Stimulated activated CD4-positive, alpha-beta T cell treated with anti-CD3 and anti-CD28 coated beads, Interleukin-2, amount 100 ng/mL, for 24 hours (primary cell): Measurements from ENCODE around the gene CENPC.
"Not testable (repeated sequence)": the region's sequence is repeated elsewhere in the genome, so short reads cannot be mapped to it uniquely, and the experiment has no call there.

Source experiments
- DNase-seq, 2 donors: peaks; one replicate each; pipeline ENCODE4 v3.0.0-alpha.2; 2020

Gene CENPC, protein sequence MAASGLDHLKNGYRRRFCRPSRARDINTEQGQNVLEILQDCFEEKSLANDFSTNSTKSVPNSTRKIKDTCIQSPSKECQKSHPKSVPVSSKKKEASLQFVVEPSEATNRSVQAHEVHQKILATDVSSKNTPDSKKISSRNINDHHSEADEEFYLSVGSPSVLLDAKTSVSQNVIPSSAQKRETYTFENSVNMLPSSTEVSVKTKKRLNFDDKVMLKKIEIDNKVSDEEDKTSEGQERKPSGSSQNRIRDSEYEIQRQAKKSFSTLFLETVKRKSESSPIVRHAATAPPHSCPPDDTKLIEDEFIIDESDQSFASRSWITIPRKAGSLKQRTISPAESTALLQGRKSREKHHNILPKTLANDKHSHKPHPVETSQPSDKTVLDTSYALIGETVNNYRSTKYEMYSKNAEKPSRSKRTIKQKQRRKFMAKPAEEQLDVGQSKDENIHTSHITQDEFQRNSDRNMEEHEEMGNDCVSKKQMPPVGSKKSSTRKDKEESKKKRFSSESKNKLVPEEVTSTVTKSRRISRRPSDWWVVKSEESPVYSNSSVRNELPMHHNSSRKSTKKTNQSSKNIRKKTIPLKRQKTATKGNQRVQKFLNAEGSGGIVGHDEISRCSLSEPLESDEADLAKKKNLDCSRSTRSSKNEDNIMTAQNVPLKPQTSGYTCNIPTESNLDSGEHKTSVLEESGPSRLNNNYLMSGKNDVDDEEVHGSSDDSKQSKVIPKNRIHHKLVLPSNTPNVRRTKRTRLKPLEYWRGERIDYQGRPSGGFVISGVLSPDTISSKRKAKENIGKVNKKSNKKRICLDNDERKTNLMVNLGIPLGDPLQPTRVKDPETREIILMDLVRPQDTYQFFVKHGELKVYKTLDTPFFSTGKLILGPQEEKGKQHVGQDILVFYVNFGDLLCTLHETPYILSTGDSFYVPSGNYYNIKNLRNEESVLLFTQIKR

DNA sequence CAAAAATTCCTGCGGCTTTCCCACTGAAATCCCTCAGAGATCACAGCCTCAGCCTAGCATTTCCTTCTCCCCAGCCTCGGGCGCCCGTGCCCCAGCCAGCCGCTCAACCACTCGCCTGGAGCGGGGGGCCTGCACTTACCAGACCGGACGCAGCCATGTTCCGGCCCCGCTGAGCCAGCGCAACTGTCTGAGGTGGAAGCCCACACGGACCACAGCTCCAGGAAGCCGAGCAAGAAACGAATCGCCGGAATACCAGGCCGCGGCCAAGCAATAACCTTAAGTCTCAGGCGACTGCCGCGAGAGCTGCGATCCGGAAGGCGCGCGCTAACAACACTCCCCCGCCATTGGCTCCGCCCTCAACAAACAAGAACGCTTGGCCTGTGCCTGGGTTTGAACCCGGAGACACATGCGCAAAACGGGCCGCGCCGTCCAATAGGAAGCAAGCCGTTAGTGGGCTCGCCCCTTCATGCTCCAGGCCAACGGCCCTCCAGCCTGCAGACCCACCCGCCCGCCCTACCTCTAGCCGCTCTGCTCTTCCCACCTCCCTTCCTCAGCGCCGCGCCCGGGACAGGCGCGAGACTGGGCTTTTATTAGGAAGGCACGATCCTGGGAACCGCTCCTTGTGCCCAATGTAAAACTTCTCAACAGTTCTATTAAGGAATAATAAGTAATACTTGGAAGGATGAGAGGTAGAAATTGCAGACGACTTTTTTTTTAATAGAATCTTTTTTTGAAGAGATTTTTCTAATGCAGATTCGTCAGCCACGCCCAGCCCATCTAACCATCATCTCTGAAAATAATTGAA lies at the start of gene CENPC:
Gene CENPC (minus strand): TSS at position 305 of the 805 bp plus-strand sequence. CDS start 148 bp downstream, at position 157.
- DNase-seq: peak; percentile 94

- DNase-seq: no peak
Observed at GRCh38 chr4:67593741-67594175, 48.5 kb upstream of the CENPC start.

- no peak for DNase-seq
Observed at GRCh38 chr4:67587156-67587555, 41.9 kb upstream of the CENPC start.

DNA sequence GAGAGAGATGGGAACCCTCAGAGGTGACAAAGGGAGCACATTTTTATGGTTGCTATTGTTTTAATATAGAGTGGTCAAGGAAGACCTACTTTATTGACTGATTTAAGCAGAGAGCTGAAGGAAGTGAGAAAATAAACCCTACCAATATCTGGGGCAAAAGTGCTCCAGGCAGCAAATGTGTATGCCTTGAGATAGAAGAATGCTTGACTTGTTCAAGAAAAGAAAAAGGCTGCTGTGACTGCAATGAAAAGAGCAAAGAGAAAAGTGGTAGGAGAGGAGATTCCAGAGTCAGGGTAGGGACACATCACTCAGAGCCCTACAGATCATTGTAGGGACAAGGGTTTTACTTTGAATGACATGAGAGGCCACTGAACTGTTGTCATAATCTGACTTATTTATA lies 39.2 kb upstream of the CENPC start:
- no peak for DNase-seq

DNA sequence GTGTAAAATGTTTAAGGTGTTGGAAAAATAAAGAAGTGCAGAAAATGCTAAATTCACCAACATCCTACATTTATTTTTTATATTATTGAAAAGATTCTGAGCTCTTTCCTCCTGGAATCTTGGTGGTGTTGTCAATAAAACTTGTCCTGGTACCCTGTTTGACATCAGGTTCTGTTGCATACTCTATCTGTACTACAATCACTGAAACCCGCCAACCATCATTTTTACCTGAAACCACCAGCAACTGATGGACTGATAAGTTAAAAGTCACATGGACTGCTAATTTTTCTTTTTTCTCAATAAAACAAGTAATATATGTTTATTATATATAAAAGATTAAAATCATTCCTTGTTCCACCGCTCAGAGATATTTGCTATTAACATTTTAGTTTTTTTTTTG lies 36.6 kb upstream of the CENPC start:
- DNase-seq: no peak

DNA sequence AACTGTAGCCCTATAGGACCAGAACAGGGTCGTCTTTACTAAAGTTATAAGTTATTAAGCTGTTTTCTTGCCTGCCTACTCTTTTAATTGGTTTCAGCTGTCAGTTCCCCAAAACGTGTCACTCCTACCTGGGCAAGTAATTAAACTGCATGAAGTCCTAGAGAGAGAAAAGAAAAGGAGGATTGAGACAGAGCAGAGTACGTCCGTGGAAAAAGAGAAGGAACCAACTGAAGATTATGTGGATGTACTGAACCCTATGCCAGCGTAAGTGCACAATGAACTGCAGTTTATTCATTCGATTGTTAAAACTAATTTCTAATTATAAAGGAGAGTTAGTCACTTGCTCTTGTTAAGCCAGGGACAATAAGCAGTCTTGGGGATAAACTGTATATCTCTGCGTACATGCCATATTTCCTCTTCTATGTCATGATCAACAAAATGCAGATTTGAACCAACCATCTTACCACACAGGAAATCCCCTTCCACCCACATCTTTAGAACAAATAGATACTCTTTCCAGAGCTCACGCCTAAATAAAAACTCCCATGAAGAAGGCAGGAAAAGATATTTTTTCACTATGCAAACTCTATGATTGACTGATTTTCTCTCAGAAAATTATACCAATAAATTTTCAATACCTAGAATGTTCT lies 36.0 kb upstream of the CENPC start:
- DNase-seq: no peak

GRCh38 chr4:67580577-67580976 lies 35.3 kb upstream of the CENPC start:
- no peak for DNase-seq

DNA sequence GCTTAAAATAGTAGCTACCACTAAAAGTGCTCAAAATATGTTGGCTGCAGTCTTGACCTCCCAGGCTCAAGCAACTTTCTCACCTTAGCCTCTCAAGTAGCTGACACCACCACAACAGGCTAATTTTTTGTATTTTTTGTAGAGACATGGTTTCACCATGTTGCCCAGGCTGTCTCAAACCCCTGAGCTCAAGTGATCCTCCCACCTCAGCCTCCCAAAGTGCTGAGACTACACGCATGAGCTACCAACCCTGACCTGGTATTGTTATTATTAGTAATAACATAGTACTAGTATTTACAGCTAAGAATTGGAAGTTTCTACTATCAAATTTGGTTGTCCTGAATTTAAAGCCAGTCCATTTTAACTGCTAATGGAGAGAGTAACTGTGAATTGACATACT lies 31.2 kb upstream of the CENPC start:
- no peak for DNase-seq

- DNase-seq: no peak
Observed at GRCh38 chr4:67576059-67576466, 30.8 kb upstream of the CENPC start.

DNA sequence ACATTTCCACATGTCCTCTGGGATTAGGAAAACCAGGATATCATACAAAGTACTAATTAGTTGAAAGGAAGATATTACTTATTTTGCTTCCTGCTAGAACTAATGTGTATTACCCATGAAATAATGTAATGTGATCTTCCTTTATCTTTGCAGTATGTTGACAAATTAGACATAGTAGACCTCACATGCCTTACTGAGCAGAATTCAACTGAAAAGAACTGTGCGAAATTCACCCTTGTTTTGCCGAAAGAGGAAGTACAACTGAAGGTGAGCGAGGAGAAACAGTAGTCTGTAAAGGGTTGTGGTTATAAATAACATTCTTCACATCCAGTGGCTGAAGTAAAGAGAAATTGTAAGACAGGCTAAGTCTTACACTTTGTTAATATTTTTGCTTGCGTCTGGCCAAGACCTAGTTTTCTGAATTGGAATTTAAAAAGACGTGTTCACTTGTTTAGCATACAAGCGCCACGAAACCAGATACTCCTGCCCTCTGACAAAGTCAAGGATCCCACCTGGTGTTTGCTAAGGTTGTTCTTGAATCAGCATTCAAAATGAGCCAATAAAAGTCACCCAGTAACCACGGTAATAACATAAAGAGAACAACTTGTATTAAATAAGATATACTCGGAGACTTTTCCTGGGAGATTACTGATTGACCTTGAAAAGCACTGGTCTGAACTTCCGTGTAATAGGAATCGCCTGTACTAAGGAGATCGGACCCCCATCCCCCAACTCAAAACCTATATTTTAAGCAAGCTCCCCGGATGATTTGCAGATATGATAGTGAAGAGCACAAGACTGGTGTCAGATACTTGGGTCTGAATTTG lies 30.1 kb upstream of the CENPC start:
- DNase-seq: no peak

GRCh38 chr4:67573193-67573592 lies 27.9 kb upstream of the CENPC start:
- no peak for DNase-seq

DNA sequence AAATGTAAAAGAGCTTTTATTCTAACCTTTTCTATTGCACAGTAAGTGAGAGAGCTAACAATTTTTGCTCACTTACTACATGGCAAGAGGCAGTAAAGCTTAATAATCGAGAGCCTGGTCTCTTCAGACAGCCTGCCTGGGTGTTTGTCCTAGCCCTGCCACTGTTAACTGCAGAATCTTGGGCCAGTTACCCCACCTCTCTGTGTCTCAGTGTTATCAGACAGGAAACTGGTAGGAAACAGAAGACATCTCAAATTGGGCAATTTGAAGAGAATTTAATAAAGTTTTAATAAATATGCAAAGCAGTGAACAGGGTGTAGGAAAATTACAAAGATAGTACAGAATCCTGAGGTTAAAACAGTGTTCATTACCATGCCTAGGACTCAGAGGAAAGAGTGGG lies 26.7 kb upstream of the CENPC start:
- no peak for DNase-seq

GRCh38 chr4:67570537-67570936 lies 25.2 kb upstream of the CENPC start:
- no peak for DNase-seq

DNA sequence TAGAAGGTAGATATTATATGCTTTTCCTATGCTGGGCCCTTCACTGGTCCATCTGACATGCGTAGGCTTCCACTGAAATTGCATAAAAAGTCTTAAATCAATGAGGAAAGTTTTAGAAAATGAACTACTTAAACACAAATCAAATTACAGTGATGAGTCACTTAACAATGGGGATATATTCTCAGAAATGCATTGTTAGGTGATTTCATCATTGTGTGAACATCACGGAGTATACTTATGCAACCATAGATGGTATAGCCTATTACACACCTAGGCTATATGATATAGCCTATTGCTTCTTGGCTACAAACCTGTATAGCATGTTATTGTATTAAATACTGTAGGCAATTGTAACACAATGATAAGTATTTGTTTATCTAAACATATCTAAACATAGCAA lies 23.5 kb upstream of the CENPC start:
- no peak for DNase-seq

GRCh38 chr4:67566335-67566734 lies 21.0 kb upstream of the CENPC start:
- DNase-seq: no peak

GRCh38 chr4:67565284-67565683 lies 20.0 kb upstream of the CENPC start:
- DNase-seq: no peak

DNA sequence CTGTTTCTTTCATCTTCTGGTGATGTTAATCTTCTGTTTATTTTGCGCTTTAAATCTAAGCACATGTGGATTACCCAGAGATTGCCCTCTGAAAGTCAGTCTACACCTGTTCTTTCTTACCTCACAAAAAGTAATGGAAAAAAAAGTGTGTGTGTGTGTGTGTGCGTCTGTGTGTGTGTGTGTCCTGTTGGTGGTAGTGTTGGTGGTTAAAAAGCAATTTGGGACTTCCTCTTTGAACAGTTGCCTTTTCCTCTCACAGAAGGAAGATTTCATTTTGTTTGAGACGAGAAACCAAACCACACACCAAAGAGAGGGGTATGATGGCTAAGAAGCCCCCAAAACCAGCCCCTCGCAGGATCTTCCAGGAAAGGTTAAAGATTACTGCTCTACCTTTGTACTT lies 13.2 kb upstream of the CENPC start, which contains the start of gene STAP1:
Gene STAP1 (plus strand): TSS at position 235 of the 400 bp plus-strand sequence. CDS start 83 bp downstream, at position 318.
- DNase-seq: no peak

DNA sequence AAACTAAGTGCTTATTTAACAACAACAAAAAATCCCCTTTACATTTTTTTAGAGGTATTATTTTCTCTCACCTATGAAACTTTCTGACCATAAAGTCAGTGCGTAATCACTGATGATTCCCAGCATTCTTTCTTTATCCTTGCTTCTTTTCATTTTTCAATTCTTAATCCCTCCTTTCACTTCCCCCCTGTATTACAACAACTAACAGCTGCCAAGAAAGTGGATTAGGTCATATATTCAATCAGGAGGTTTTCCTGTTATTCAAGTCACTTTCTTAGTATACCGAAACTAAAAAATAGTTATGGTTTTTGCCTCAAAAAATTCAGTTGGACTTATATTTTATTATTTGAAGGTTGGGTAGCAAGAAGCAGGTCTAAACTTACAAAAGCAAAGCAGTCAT lies 11.1 kb upstream of the CENPC start:
- DNase-seq: no peak

DNA sequence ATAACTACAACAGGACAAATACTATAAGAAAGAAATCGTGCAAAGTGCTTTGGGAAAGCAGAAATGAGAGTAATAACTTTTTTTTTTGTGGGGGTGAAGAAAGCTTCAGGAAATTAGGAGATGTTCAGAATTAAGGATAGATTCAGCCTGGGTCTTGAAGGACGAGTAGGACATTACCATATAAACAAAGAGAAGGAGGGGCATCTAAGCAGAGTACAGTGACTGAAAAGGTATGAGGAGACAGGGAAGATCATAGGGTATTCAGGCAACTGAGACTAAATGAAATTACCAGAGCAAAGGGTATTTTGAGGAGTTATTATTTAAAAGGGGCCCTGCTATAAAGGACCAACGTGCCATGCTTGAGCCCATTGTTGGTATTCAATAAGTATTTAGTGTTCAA lies 10.1 kb upstream of the CENPC start:
- DNase-seq: no peak

DNA sequence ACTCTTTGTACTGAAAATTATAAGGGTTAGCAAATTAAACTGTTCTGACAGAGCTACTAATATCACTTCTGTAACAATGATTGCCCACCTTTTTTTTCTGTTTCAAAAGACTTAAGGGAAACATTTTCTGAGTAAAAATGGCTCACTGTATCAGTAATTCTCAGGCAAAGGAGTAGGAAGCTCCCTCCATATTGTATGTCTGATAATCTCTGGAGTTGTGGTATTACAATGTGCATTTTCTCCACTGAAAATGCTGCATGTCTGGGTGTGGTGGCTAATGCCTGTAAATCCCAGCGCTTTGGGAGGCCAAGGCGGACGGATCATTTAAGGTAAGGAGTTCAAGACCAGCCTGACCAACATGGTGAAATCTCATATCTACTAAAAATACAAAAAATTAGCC lies 8.8 kb upstream of the CENPC start:
- no peak for DNase-seq

DNA sequence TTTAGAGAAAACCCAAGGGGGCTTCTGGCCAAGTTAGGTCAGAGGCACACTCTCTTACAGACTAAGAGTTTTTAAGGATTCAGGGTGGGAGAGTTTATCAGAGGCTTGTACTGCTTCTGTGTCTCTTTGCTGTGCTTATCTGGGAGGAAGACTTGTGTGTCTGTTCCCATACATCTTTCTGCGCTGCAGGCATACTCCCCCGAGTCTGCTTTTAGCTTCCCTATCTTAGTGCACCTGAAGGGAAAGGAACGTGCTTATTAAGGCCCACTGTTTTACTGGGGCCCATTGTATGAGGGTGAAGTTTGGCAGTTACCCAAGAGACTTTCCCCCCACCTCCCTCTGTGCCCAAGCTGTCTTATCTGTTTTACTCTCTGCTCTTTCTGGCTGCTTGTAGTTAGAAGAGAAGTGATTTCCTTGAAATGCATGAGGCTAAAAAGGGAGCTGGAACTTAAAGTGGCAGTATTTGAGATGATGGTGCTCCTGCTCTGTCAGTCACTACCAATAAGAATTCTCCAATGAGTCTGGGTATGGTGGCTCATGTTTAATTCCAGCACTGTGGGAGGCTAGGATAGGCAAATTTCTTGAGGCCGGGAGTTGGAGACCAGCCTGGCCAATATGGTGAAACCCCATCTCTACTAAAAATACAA lies 7.0 kb upstream of the CENPC start:
- not testable (repeated sequence) for DNase-seq
